HG03520 (cell line): ENCODE measurements around the gene OR11L1.

Source experiments
- ATAC-seq: cut with Tn5 transposase; IDR thresholded peaks from one replicate; pipeline ENCODE4 v1.9.1; 2021; ENCODE audit warnings: mild to moderate bottlenecking, moderate library complexity; ENCODE audit not compliant: unreplicated experiment

Gene OR11L1, protein sequence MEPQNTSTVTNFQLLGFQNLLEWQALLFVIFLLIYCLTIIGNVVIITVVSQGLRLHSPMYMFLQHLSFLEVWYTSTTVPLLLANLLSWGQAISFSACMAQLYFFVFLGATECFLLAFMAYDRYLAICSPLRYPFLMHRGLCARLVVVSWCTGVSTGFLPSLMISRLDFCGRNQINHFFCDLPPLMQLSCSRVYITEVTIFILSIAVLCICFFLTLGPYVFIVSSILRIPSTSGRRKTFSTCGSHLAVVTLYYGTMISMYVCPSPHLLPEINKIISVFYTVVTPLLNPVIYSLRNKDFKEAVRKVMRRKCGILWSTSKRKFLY

DNA sequence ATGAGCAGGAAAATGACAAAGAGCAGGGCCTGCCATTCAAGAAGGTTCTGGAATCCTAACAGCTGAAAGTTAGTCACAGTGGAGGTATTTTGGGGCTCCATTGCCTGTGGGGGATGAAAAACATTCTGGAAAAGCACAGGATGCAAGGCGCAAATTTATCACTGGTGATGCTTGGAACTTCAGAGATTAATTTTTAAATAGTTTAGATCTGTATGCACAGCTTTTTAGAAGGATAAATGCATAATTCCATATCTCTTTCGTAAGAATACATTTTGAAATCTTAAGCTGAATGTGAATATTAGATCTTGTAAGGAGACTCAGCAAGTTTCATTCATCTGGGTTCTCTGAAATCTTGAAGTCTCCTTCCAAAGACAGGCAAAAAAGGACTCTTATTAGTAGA, at the start of gene OR11L1:
OR11L1 (minus strand) TSS at position 101 of the 400 bp plus-strand sequence; CDS start at position 101, 0 bp downstream.
- ATAC-seq, result no peak

DNA sequence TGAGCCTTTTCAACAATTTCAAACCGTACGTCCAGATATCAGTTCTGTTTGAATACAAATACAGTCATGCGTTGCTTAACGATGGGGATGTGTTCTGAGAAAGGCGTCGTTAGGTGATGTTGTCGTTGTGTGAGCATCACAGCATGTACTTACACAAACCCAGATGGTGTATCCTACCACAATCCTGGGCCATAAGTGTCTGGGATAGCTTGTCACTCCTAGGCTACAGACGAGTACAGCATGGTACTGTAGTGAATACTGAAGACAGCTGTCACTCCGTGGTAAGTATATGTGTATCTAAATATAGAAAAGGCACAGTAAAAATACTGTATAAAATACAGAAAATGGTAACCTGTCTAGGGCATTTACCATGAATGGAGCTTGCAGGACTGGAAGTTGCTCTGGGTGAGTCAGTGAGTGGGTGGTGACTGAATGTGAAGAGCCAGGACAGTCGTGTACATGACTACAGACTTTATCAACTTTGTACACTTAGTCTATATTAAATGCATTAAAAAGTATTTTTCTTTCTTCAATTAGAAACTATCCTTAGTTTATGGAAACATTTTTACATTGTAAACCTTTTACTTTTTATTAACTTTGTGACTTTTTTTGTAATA, 43.2 kb upstream of the OR11L1 start:
- no peak for ATAC-seq

DNA sequence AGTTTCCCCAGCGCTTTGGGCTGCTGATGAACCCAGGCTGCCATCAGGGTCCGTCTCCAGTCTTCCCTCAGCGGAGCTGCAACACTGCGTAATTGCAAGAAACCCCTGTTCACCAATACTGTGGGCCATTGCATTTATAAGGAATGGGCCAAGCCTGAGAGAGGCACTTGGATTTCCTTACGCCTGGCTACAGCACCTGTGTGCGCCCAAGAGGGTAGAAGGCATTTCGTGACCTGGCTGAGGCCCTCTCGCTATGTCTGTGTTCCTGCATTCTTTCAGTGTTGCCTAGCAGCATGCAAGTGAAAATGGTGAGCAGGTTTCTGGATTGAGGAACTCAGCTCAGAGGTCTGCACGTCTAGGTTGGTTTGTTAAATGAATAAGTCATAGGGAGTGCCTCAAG, 41.6 kb upstream of the OR11L1 start:
- no peak for ATAC-seq

DNA sequence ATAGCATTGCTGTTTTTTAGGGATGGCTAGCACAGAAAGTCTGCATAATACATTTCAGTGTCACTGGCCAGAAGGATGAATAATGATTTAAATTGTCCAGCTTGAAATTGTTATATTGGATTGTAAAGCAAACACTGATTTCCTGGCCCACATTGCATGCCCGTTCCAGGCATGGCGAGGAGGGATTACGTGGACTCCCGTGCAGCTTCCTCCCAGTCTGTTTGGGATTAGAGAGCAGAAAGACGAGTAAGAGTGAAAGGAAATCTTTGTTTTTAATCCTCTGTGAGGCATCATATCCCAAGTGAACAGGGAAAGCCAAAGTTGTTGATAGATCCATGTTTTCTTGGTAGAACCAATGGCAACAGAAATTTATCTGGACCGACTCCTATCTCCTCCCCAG, 23.7 kb upstream of the OR11L1 start:
- ATAC-seq, result no peak

DNA sequence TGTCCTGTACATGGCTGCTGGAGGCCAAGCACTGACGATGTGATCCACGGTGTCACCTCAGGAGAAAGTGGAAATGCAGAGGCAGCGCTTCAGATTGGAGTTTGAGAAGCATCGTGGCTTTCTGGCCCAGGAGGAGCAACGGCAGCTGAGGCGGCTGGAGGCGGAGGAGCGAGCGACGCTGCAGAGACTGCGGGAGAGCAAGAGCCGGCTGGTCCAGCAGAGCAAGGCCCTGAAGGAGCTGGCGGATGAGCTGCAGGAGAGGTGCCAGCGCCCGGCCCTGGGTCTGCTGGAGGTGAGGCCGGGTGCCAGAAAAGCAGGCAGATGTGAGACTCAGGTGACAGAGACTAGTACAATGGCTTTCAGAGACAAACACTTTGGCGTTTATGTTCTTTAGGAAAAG, 22.9 kb upstream of the OR11L1 start:
- no peak for ATAC-seq

DNA sequence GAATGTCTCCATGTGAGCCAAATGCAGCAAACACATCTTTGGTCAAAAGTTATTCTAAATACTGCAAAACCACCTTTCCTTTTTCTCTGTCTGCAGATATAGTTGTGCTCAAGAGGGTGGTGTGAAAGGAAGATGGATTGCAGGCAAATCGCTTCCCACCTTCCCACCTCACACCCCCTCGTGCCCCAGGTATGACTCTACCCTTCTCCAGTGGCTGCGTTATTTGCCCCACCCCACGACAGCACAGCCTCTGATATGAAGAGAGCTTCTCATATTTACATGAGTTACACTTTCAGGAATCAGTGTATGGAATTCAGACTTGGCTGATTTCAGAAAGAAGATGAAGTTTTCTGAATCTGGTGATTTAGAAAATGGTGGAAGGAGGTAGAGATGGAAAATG, 21.1 kb upstream of the OR11L1 start:
- ATAC-seq, result no peak

DNA sequence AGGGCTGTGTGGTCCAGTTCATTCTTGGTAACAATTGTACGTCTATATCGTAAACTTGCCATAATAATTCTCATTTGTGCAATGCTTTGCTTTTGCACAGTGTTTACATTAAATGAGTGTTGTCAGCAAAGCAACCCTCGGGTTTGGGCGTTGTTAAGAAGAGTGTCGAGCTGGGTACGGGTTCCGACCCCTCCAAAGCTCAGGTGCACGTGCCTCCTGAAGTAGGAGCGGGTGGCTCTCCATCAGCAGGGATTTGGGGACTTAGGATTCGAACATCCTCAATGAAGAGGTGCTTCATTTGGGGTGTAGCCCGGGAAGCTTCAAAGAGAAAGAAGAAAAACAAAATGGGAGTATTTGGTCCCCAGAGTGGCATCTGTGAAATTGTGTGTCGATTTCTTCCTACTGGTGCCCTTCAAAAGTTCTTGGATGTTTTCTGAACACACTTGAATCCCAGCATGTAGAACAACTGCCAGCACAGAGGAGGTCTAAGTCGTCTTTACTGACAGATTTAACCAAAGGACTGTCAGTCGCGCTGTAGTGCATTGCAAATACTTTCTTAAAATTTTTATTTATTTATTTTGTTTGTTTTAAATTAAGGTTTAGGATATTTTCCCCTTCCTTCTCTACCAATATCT, 16.4 kb upstream of the OR11L1 start:
- ATAC-seq, result no peak

DNA sequence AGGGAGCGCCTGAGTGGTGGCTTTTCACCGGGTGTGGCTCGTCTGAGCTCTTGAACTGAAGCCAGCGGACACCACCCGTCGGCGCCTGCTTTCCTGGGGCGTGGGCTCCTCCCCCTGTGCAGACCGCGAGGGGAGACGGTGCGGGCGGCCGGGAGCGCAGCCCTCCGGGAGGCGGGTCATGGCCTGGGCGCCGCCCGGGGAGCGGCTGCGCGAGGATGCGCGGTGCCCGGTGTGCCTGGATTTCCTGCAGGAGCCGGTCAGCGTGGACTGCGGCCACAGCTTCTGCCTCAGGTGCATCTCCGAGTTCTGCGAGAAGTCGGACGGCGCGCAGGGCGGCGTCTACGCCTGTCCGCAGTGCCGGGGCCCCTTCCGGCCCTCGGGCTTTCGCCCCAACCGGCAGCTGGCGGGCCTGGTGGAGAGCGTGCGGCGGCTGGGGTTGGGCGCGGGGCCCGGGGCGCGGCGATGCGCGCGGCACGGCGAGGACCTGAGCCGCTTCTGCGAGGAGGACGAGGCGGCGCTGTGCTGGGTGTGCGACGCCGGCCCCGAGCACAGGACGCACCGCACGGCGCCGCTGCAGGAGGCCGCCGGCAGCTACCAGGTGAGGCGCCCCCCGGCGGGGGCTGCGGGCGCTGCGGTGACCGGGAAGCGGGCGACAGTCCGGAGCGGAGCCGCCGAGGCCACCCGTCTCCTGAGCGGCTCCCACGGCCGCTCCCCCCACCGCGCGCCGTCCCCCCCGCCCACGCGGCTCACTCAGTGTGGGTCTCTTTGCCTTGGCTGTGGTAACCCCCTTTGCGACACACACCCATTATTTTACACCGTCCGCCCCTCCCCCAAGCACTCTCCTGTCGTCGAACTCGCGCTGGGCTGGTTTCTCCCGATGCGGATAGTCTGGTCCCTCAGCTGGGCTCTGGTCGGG, 15.6 kb upstream of the OR11L1 start, which contains the start of gene TRIM58:
TRIM58 (plus strand) TSS at position 119 of the 916 bp plus-strand sequence; CDS start at position 179, 60 bp downstream.
- peak; percentile 65 for ATAC-seq

DNA sequence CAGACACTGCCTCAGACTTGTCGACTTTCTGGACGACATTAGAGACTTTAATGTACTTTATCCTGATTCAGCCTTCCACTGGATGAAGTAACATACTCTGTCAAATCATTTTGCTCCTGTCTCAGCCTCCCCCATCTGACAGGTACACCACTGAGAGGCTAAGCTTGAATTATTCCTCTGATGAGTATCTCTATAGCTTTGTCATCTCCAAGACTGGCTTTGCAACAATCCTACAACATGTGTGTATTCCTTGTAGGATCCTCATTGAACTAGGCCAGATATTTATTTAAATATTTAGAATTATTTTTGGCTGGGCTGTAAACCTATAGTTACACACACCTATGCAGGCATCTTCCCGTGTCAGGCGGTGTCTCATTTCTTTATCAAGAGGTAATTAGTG, 14.2 kb upstream of the OR11L1 start:
- ATAC-seq, result no peak

DNA sequence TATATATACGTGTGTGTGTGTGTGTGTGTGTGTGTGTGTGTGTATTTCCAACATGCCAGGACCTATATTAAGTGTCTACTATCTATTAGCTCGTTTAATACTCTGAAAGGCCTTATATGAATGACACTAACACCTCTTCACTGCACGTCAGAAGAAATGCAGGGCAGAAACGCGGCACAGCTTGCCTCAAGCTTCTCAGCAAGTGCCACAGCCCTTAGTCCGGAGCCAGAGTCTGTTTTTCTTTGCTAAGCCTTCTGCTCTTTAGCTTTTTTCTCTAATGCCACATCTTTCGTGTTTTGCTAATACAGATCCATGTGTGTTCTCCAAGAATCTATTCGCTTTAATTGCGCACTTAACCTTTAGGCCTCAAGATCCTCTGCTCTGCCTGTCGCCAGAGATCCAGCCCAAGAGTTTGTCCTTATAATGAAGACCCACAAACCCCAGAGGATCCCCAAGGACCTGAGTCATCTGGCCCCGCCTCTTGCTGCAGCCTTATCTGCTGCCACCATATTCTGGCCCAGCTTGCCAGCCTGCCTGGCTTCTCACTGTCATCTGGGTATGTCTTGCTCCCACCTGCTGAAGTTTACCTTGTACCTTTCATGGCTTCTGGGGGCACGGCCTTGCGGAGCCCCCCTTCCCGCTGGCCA, 13.3 kb upstream of the OR11L1 start:
- no peak for ATAC-seq

DNA sequence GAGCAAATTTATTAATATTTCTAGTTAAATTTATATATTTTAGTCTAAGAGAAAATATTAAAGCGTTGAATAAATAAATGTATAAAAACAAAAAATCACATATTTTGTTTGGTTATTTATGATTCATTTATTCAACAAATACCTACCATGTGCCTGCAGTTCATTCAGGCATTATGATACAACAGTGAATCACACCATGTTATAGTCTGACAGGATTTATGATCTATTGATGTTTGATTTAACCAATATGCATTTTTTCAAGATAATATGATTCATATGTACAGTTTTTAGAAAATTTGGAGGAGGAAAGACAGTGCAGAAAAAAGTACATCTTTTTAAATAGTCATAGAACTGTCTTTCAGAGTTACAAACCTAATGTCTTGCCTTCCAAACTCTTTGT, 7.9 kb upstream of the OR11L1 start:
- no peak for ATAC-seq

DNA sequence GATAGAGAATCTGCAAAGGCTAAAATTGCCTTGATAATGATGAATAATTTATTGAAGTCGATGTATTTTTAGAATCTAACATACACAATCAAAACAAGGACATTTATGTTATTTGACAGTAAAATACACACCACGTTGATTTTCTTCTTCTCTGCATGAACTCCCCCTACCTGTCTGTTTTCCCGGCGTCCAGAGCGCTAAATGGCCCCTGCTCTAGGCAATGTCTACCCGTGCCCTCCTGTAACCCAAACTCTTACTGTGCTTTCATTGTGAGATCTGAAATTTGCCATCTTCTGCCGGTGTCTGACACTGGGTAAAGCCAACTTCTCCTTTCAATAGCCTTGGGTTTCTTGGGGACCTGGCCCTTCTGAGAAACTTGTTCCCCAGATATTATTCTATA, 6.7 kb upstream of the OR11L1 start:
- no peak for ATAC-seq

DNA sequence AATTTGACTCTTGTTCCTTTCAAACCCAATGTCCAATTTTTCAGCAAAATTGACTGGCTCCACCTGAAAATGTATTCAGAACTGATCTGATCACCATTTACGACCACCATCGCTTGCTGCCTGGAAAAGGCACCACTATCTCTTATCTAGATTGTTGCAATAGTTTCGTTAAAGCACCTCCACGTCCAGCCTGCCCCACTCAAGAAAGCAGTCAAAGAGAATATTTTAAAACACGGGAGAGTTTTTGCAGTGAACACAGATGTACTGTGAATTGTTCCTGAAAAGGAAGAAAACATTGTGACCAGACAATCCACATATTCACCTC, 4.0 kb upstream of the OR11L1 start:
- ATAC-seq, result no peak

DNA sequence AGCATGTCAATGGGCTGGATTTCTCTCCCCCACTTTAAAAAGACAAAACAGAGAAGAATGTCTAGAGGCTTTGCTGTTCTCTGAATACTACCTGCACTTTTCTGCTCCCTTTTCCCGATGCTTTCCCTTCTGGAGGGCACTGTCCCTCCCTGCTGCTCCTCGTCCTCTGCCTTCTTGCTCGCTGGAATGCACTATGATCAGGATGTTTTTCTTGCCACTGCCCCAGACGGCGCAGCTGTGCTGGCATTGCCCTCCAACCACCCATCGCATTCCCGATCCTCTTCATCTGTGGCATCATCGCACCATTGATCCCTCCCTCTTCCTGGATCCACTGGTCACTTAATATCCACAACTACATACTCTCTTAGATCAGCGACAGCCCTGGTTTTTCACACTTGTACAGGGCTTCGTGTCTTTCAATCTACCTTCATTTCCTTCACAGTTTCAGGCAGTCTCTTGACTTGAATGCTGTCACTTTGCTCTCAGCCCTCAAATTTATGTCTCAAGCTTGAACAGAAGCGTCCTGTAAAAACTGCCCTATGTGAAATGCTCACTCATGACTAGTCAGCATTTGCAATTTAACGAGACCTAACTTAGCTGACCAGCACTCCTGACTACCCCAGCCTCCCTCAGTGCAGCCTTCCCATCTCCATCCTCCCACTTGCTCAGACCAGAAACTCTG, 3.5 kb upstream of the OR11L1 start:
- no peak for ATAC-seq

DNA sequence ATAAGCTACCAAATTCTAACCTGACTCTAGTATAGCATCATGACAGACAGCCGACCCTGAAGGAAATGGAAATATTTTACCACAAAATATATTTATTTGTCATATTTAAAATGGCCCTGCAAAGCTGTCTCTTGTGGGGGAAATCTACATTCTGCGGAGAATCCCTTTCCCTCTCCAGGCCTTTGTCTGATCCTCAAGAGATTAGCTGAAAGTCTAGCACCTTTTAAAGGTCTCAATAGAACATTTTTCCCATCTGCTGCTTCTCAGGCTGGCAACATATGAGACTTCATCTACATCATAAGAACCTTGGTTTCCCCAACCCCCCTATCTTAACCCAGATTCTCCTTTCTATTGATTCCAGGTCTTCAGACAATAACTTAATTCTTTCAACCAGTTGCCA, 1.7 kb upstream of the OR11L1 start:
- ATAC-seq, result no peak

DNA sequence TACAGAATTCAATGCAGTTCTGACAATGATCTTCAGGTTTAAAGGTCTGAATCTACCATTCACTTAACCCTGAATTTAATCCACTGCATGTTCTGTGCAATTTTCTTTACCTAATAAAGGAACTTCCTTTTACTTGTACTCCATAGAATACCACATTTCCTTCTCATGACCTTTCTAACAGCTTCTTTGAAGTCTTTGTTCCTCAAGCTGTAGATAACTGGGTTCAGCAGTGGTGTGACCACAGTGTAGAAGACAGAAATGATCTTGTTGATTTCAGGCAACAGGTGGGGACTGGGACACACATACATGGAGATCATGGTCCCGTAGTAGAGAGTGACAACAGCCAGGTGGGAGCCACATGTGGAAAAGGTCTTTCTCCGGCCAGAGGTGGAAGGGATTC, 878 bp downstream of the OR11L1 start:
- no peak for ATAC-seq

DNA sequence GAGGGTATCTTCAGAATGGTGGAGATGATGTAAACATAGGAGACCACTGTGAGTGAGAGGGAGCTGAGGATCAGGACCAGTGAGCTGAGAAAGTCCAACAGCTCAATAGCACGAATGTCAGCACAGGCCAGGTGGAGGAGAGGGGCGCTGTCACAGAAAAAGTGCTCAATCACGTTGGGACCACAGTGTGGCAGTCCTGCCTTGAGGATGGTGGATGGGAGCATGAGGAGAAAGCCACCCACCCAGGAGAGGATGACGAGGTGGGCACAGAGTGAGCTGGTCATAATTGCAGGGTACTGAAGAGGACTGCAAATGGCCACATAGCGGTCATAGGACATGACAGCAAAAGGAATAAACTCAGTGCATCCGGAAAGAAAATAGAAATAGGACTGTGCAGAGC, 8.1 kb downstream of the OR11L1 start:
- ATAC-seq, result no peak

DNA sequence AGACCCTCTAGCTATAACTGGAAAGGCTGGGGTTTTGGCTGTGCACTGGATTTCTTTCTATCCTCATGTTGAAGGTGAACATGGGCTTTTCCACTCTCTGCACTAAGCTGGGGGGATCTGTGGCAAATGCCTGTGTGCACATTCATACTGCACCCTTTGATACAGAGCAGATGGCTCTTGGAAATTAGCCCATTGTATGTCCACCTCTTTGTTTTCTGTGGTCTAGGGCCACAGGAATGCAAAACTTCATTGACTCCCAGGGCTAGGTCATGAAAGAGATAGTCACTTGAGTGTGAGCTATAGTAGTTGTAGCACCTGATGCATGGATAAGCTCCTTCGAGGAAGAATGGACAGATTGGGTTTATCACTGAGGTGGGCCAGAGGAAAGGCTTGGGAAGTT, 12.0 kb downstream of the OR11L1 start:
- ATAC-seq, result no peak

DNA sequence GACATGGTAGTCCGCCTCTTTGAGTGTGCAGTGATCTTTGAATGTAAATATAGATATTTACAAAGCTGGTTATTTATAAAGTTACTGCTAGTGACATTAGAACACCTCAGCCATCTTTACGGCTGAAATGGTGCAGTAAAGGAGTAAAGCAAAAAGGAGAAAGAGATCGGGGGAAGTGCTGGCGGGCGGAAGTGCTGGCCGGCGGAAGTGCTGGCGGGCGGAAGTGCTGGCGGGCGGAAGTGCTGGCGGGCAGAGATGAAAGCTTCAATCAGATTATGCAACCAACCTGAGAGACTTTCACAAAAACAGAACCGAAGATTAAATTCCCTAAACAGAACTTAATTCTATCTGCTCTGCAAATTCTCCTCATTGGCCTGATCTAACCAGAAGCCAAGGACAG, 16.3 kb downstream of the OR11L1 start:
- ATAC-seq, result no peak

DNA sequence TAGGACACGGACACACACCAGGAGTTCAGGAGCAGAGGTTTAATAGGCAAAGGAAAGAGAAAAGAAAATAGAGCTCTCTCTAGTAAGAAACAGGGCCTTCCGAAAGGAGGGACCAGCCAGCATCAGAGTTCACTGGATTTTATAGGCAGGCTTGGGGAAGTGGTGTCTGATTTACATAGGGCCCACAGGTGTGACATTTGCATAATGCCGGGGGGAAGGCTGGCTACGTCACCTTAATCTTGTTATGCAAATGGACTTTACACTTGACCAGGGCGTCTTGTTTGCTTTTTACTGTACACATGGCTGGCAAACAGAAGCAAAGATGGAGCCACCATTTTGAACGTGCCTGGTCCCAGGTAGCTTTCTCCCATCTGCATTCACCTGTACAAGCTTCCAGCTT, 17.7 kb downstream of the OR11L1 start, which contains the start of gene OR14A16:
OR14A16 (minus strand) TSS at position 97 of the 400 bp plus-strand sequence. CDS start 8,390 bp downstream, outside the sequence.
- no peak for ATAC-seq
